ENCODE measurements around the gene RAB7A.
A peak's percentile ranks its signal among the peaks of the same experiment; 100 is the strongest.
"Not testable (repeated sequence)": the region's sequence is repeated elsewhere in the genome, so short reads cannot be mapped to it uniquely, and the experiment has no call there.

The RAB7A gene

DNA sequence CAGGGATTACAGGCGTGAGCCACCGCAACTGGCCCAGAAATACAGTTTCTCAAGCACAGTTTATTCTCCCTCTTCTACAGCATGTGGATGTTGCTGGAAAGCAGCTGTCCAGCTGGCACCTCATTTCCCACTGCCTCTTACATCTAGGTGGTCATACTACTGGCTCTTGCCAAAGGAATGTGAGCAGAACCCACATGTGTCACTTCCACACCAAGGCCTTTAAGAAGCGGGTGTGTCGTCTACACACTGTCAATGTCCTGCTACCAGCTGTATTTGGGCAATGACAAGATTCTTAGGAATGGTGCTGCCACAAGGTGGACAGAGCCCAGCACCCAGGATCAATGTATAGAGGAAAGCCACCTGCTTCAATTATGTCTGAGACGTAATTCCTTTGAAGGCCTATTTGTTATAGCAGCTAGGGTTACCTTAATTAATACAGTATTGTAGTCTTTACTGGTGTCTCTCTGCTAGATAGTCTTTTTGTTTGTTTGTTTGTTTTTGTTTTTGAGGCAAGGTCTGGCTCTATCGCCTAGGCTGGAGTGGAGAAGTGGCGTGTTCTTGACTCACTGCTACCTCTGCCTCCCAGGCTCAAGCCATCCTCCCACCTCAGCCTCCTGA lies 15.1 kb upstream of the RAB7A start:
- Histone ChIP-seq H3K27ac (ENCODE audit: low read depth, low read length) (no peak overlapping the region), H3K4me3 (ENCODE audit: low read depth in 1 of 5, low read length in 5 of 5) (no peak overlapping the region), H3K27me3 (ENCODE audit: control insufficient read depth in 5 of 5, insufficient read depth in 4 of 5, low read length in 5 of 5) (no peaks in the 10 kb centered on the region), H3K36me3 (ENCODE audit: control insufficient read depth in 5 of 5, insufficient read depth in 5 of 5, low read length in 5 of 5) (no peaks in the 10 kb centered on the region), H3K9ac (ENCODE audit: low read length in 5 of 5) (no peak overlapping the region), H3K4me1 (ENCODE audit: control insufficient read depth in 5 of 5, insufficient read depth in 5 of 5, low read length in 5 of 5) (peaks cover 0 to 6% (median 0%) of the 10 kb centered on the region in 5 donors), H3K9me3 (ENCODE audit: control insufficient read depth in 5 of 5, low read length in 5 of 5) (no peaks in the 10 kb centered on the region)

DNA sequence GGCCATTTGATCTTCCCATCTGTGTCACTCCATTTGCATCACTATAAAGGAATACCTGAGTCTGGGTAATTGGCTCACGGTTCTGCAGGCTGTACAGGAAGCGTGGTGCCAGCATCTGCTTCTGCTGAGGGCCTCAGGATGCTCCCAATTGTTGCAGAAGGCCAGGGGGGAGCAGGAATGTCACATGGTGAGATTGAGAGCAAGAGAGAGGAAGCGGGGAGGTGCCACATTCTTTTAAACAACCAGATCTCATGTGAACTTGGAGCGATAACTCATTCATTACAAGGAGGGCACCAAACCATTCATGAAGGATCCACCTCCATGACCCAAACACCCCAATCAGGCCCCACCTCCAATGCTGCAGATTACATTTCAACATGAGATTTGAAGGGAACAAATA lies 13.1 kb upstream of the RAB7A start:
- no peak overlapping the region for H3K4me3 ChIP-seq (ENCODE audit: low read depth in 1 of 5, low read length in 5 of 5)
- peaks cover 0 to 6% (median 0%) of the 10 kb centered on the region in 5 donors for H3K4me1 ChIP-seq (ENCODE audit: control insufficient read depth in 5 of 5, insufficient read depth in 5 of 5, low read length in 5 of 5)
- no peak overlapping the region for H3K27ac ChIP-seq (ENCODE audit: low read depth, low read length)
- no peak overlapping the region for H3K9ac ChIP-seq (ENCODE audit: low read length in 5 of 5)
- H3K9me3 ChIP-seq (ENCODE audit: control insufficient read depth in 5 of 5, low read length in 5 of 5): no peaks in the 10 kb centered on the region
- no peaks in the 10 kb centered on the region for H3K36me3 ChIP-seq (ENCODE audit: control insufficient read depth in 5 of 5, insufficient read depth in 5 of 5, low read length in 5 of 5)
- H3K27me3 ChIP-seq (ENCODE audit: control insufficient read depth in 5 of 5, insufficient read depth in 4 of 5, low read length in 5 of 5): no peaks in the 10 kb centered on the region

- H3K9ac ChIP-seq (ENCODE audit: low read length in 5 of 5): no peak overlapping the region
- no peaks in the 10 kb centered on the region for H3K36me3 ChIP-seq (ENCODE audit: control insufficient read depth in 5 of 5, insufficient read depth in 5 of 5, low read length in 5 of 5)
- H3K27me3 ChIP-seq (ENCODE audit: control insufficient read depth in 5 of 5, insufficient read depth in 4 of 5, low read length in 5 of 5): no peaks in the 10 kb centered on the region
- peaks cover 0 to 6% (median 0%) of the 10 kb centered on the region in 5 donors for H3K4me1 ChIP-seq (ENCODE audit: control insufficient read depth in 5 of 5, insufficient read depth in 5 of 5, low read length in 5 of 5)
- no peaks in the 10 kb centered on the region for H3K9me3 ChIP-seq (ENCODE audit: control insufficient read depth in 5 of 5, low read length in 5 of 5)
- H3K4me3 ChIP-seq (ENCODE audit: low read depth in 1 of 5, low read length in 5 of 5): no peak overlapping the region
- no peak overlapping the region for H3K27ac ChIP-seq (ENCODE audit: low read depth, low read length)
Observed at GRCh38 chr3:128714887-128715491, 11.0 kb upstream of the RAB7A start.

- H3K27me3 ChIP-seq (ENCODE audit: control insufficient read depth in 5 of 5, insufficient read depth in 4 of 5, low read length in 5 of 5); H3K9ac ChIP-seq (ENCODE audit: low read length in 5 of 5); H3K27ac ChIP-seq (ENCODE audit: low read depth, low read length); H3K4me1 ChIP-seq (ENCODE audit: control insufficient read depth in 5 of 5, insufficient read depth in 5 of 5, low read length in 5 of 5); H3K4me3 ChIP-seq (ENCODE audit: low read depth in 1 of 5, low read length in 5 of 5); H3K36me3 ChIP-seq (ENCODE audit: control insufficient read depth in 5 of 5, insufficient read depth in 5 of 5, low read length in 5 of 5); H3K9me3 ChIP-seq (ENCODE audit: control insufficient read depth in 5 of 5, low read length in 5 of 5): not testable (repeated sequence)
Observed at GRCh38 chr3:128718892-128719291, 7.1 kb upstream of the RAB7A start.

GRCh38 chr3:128720891-128721290 lies 5.1 kb upstream of the RAB7A start:
- Histone ChIP-seq H3K4me3 (ENCODE audit: low read depth in 1 of 5, low read length in 5 of 5) (no peak overlapping the region), H3K4me1 (ENCODE audit: control insufficient read depth in 5 of 5, insufficient read depth in 5 of 5, low read length in 5 of 5) (peaks cover 0 to 5% (median 4%) of the 10 kb centered on the region in 5 donors), H3K27ac (ENCODE audit: low read depth, low read length) (no peak overlapping the region)

DNA sequence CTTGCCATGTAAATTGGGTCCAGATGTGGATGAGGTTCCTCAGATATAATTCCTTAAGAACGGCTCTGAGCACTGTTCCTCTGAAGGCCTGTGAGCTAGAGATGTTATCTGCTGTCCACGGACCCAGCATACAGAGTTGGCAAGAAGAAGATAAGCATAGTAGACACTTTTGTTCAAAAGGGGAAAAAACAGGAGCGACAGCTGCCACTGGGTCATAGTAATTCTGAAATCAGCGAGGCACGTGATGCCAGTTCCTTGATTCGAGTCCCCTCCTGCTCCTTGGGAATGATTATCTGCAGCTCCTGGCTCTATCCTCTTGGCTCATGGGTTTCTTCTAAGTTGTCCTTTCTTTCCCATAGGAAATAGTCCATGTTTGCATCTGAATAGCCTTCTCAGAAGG lies 2.5 kb upstream of the RAB7A start:
- H3K4me1 ChIP-seq (ENCODE audit: control insufficient read depth in 5 of 5, insufficient read depth in 5 of 5, low read length in 5 of 5): peaks cover 0 to 23% (median 19%) of the 10 kb centered on the region in 5 donors
- no peaks in the 10 kb centered on the region for H3K9me3 ChIP-seq (ENCODE audit: control insufficient read depth in 5 of 5, low read length in 5 of 5)
- H3K9ac ChIP-seq (ENCODE audit: low read length in 5 of 5): no peak overlapping the region
- no peak overlapping the region for H3K4me3 ChIP-seq (ENCODE audit: low read depth in 1 of 5, low read length in 5 of 5)
- H3K27me3 ChIP-seq (ENCODE audit: control insufficient read depth in 5 of 5, insufficient read depth in 4 of 5, low read length in 5 of 5): no peaks in the 10 kb centered on the region
- no peaks in the 10 kb centered on the region for H3K36me3 ChIP-seq (ENCODE audit: control insufficient read depth in 5 of 5, insufficient read depth in 5 of 5, low read length in 5 of 5)
- no peak overlapping the region for H3K27ac ChIP-seq (ENCODE audit: low read depth, low read length)

More at GRCh38 chr3:128720891-128721290, 5.1 kb upstream of the RAB7A start:
- Histone ChIP-seq H3K9me3 (ENCODE audit: control insufficient read depth in 5 of 5, low read length in 5 of 5) (no peaks in the 10 kb centered on the region), H3K27me3 (ENCODE audit: control insufficient read depth in 5 of 5, insufficient read depth in 4 of 5, low read length in 5 of 5) (no peaks in the 10 kb centered on the region), H3K9ac (ENCODE audit: low read length in 5 of 5) (no peak overlapping the region), H3K36me3 (ENCODE audit: control insufficient read depth in 5 of 5, insufficient read depth in 5 of 5, low read length in 5 of 5) (no peaks in the 10 kb centered on the region)

DNA sequence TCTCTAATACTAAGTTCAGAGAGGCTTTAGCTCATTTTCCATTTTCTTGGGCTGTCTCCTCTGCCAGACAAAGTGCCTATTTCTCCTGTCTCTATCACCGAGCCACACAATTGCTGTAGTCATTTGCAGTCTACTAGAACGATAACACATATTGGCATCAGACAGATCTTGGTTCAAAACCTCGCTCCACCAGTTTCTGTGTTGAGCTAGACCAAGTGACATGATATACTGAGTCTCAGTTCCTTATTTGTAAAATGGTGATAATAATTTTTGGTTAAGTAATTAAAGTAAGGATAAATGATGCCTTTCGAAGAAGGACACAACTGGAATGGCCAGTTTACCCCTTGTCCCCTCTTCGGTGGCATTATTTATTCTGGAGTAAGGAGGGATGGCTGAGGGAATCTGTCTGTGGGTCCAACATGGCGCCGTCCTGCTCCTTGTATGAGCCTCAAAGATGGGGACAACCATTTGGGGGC lies 398 bp upstream of the RAB7A start:
- Histone ChIP-seq H3K27me3 (ENCODE audit: control insufficient read depth in 5 of 5, insufficient read depth in 4 of 5, low read length in 5 of 5) (no peaks in the 10 kb centered on the region), H3K4me3 (ENCODE audit: low read depth in 1 of 5, low read length in 5 of 5) (peak overlapping the region in 4 of 5 donors; percentile 90 to 93 (median 92)), H3K9ac (ENCODE audit: low read length in 5 of 5) (peak overlapping the region in 1 of 5 donors; percentile 99), H3K36me3 (ENCODE audit: control insufficient read depth in 5 of 5, insufficient read depth in 5 of 5, low read length in 5 of 5) (no peaks in the 10 kb centered on the region), H3K9me3 (ENCODE audit: control insufficient read depth in 5 of 5, low read length in 5 of 5) (no peaks in the 10 kb centered on the region), H3K4me1 (ENCODE audit: control insufficient read depth in 5 of 5, insufficient read depth in 5 of 5, low read length in 5 of 5) (peaks cover 1 to 43% (median 38%) of the 10 kb centered on the region in 5 donors), H3K27ac (ENCODE audit: low read depth, low read length) (peak overlapping the region; percentile 99)

GRCh38 chr3:128727059-128727458 lies 1.1 kb downstream of the RAB7A start:
- peaks cover 1 to 58% (median 49%) of the 10 kb centered on the region in 5 donors for H3K4me1 ChIP-seq (ENCODE audit: control insufficient read depth in 5 of 5, insufficient read depth in 5 of 5, low read length in 5 of 5)

DNA sequence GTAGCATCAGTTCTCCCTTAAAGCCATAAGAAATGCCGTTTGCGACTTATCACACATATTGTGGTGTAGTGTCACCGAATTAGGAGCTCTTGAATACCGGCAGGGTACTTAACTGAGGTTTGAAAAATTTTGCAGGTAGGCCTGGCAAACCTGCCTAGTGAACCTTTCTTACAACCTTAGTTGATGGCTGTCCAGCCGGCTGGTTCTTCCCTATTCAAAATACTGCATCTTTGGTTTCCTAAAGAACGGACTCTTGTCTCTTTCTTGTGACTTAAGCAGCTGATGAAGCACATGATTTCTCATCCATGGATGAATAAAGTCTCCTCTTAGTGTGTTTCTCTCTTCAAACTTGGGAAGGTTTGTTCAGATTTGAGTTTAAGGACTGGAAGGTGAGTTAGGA lies 1.5 kb downstream of the RAB7A start:
- peaks cover 1 to 62% (median 52%) of the 10 kb centered on the region in 5 donors for H3K4me1 ChIP-seq (ENCODE audit: control insufficient read depth in 5 of 5, insufficient read depth in 5 of 5, low read length in 5 of 5)
- H3K36me3 ChIP-seq (ENCODE audit: control insufficient read depth in 5 of 5, insufficient read depth in 5 of 5, low read length in 5 of 5): no peaks in the 10 kb centered on the region
- H3K9ac ChIP-seq (ENCODE audit: low read length in 5 of 5): peak overlapping the region; percentile 56 to 99 (median 97)
- peak overlapping the region; percentile 90 to 94 (median 93) for H3K4me3 ChIP-seq (ENCODE audit: low read depth in 1 of 5, low read length in 5 of 5)
- no peaks in the 10 kb centered on the region for H3K27me3 ChIP-seq (ENCODE audit: control insufficient read depth in 5 of 5, insufficient read depth in 4 of 5, low read length in 5 of 5)
- H3K9me3 ChIP-seq (ENCODE audit: control insufficient read depth in 5 of 5, low read length in 5 of 5): no peaks in the 10 kb centered on the region
- H3K27ac ChIP-seq (ENCODE audit: low read depth, low read length): peak overlapping the region; percentile 99

More at GRCh38 chr3:128727059-128727458, 1.1 kb downstream of the RAB7A start:
- Histone ChIP-seq H3K27ac (ENCODE audit: low read depth, low read length) (peak overlapping the region; percentile 99), H3K9ac (ENCODE audit: low read length in 5 of 5) (peak overlapping the region; percentile 56 to 99 (median 97)), H3K27me3 (ENCODE audit: control insufficient read depth in 5 of 5, insufficient read depth in 4 of 5, low read length in 5 of 5) (no peaks in the 10 kb centered on the region), H3K4me3 (ENCODE audit: low read depth in 1 of 5, low read length in 5 of 5) (peak overlapping the region; percentile 90 to 94 (median 93)), H3K36me3 (ENCODE audit: control insufficient read depth in 5 of 5, insufficient read depth in 5 of 5, low read length in 5 of 5) (no peaks in the 10 kb centered on the region), H3K9me3 (ENCODE audit: control insufficient read depth in 5 of 5, low read length in 5 of 5) (no peaks in the 10 kb centered on the region)

DNA sequence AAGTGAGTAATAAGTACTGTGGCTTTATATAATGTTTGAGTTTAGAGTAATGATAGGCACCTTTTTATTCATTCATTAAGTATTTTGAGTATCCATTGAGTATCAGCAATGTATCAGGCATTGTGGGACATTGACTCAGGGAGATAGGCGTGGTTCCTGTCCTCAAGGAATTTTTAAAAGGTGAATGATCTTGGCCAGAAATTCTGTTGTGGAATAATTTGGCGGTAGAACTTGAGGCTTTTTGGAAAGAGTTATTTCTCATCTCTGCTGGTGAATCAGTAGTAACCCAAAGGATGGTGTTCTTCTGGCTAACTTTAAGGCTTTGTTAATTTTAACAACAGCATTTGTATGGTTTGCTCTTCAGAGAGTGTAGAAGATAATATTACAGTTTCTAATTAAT lies 2.0 kb downstream of the RAB7A start:
- Histone ChIP-seq H3K4me3 (ENCODE audit: low read depth in 1 of 5, low read length in 5 of 5) (peak overlapping the region; percentile 90 to 94 (median 93)), H3K9me3 (ENCODE audit: control insufficient read depth in 5 of 5, low read length in 5 of 5) (no peaks in the 10 kb centered on the region), H3K27ac (ENCODE audit: low read depth, low read length) (peak overlapping the region; percentile 99), H3K27me3 (ENCODE audit: control insufficient read depth in 5 of 5, insufficient read depth in 4 of 5, low read length in 5 of 5) (no peaks in the 10 kb centered on the region), H3K4me1 (ENCODE audit: control insufficient read depth in 5 of 5, insufficient read depth in 5 of 5, low read length in 5 of 5) (peaks cover 1 to 66% (median 58%) of the 10 kb centered on the region in 5 donors), H3K36me3 (ENCODE audit: control insufficient read depth in 5 of 5, insufficient read depth in 5 of 5, low read length in 5 of 5) (no peaks in the 10 kb centered on the region), H3K9ac (ENCODE audit: low read length in 5 of 5) (peak overlapping the region in 2 of 5 donors; percentile 89 to 99)
